Measurements from ENCODE around the gene PPIL3.
"Not testable (repeated sequence)": the region's sequence is repeated elsewhere in the genome, so short reads cannot be mapped to it uniquely, and the experiment has no call there.

Gene PPIL3

GRCh38 chr2:200888704-200889625, at the start of gene PPIL3, which contains the start of gene NIF3L1:
PPIL3 (minus strand) TSS chr2:200889077; CDS start chr2:200887615, 1,462 bp downstream.
NIF3L1 (plus strand) TSS chr2:200889371; CDS start chr2:200891944, 2,573 bp downstream.
- peak; percentile 98 for DNase-seq

- no peak for DNase-seq
Observed at GRCh38 chr2:200930947-200931626, 42.2 kb upstream of the PPIL3 start.

GRCh38 chr2:200929334-200930249, 40.7 kb upstream of the PPIL3 start:
- no peak for DNase-seq

GRCh38 chr2:200922439-200922838, 33.6 kb upstream of the PPIL3 start:
- no peak for DNase-seq

GRCh38 chr2:200913654-200914053, 24.8 kb upstream of the PPIL3 start:
- no peak for DNase-seq

GRCh38 chr2:200909958-200910357, 21.1 kb upstream of the PPIL3 start:
- no peak for DNase-seq

- DNase-seq = peak; percentile 62 to 73
Observed at GRCh38 chr2:200905618-200906296, 16.9 kb upstream of the PPIL3 start.

GRCh38 chr2:200901459-200902072, 12.7 kb upstream of the PPIL3 start:
- peak; percentile 63 to 72 for DNase-seq

GRCh38 chr2:200899482-200899881, 10.6 kb upstream of the PPIL3 start:
- no peak for DNase-seq

- DNase-seq = not testable (repeated sequence)
Observed at GRCh38 chr2:200881715-200882249, 7.1 kb downstream of the PPIL3 start.

GRCh38 chr2:200878289-200878880, 10.5 kb downstream of the PPIL3 start:
- DNase-seq = no peak

- no peak for DNase-seq
Observed at GRCh38 chr2:200877443-200877842, 11.4 kb downstream of the PPIL3 start.

- DNase-seq = no peak
Observed at GRCh38 chr2:200873560-200873959, 15.3 kb downstream of the PPIL3 start.

GRCh38 chr2:200871151-200871550, 17.7 kb downstream of the PPIL3 start:
- DNase-seq = no peak

- no peak for DNase-seq
Observed at GRCh38 chr2:200869014-200869413, 19.9 kb downstream of the PPIL3 start.

- DNase-seq = peak; percentile 98
Observed at GRCh38 chr2:200864176-200865034, 24.5 kb downstream of the PPIL3 start, which contains the start of gene CLK1. CLK1 (minus strand) TSS chr2:200864658; CDS start chr2:200861862, 2,796 bp downstream.

- DNase-seq = peak in 1 of 2 experiments; percentile 51
Observed at GRCh38 chr2:200863782-200864175, 25.1 kb downstream of the PPIL3 start.

- peak; percentile 71 to 74 for DNase-seq
Observed at GRCh38 chr2:200862532-200863000, 26.3 kb downstream of the PPIL3 start.

GRCh38 chr2:200861617-200862155, 27.2 kb downstream of the PPIL3 start:
- no peak for DNase-seq
